DMS79 (cell line): ENCODE data around the gene PRUNE2.

ENCODE experiments used
- DNase-seq: peaks from one replicate; lab custom pipeline; 2025; lab: John Stamatoyannopoulos, UW

Gene PRUNE2

GRCh38 chr9:76620996-76621395 lies 284.9 kb downstream of the PRUNE2 start:
- no peak for DNase-seq

GRCh38 chr9:76620581-76620980 lies 285.3 kb downstream of the PRUNE2 start:
- DNase-seq: no peak

GRCh38 chr9:76619640-76620039 lies 286.3 kb downstream of the PRUNE2 start:
- DNase-seq: no peak

GRCh38 chr9:76619197-76619596 lies 286.7 kb downstream of the PRUNE2 start:
- no peak for DNase-seq

GRCh38 chr9:76618762-76619161 lies 287.2 kb downstream of the PRUNE2 start:
- DNase-seq: no peak

GRCh38 chr9:76617497-76618175 lies 288.3 kb downstream of the PRUNE2 start:
- no peak for DNase-seq

- no peak for DNase-seq
These were observed 289.1 kb downstream of the PRUNE2 start for GRCh38 chr9:76616780-76617179.

- DNase-seq: no peak
These were observed 290.7 kb downstream of the PRUNE2 start for GRCh38 chr9:76615177-76615603.

- no peak for DNase-seq
These were observed 291.9 kb downstream of the PRUNE2 start for GRCh38 chr9:76613974-76614373.

GRCh38 chr9:76613150-76613781 lies 292.6 kb downstream of the PRUNE2 start:
- DNase-seq: no peak

GRCh38 chr9:76610011-76610352 lies 295.9 kb downstream of the PRUNE2 start:
- no peak for DNase-seq

GRCh38 chr9:76609285-76610010 lies 296.5 kb downstream of the PRUNE2 start:
- DNase-seq: no peak

- no peak for DNase-seq
These were observed 297.2 kb downstream of the PRUNE2 start for GRCh38 chr9:76608575-76609273.

GRCh38 chr9:76607730-76608436 lies 298.0 kb downstream of the PRUNE2 start:
- no peak for DNase-seq

GRCh38 chr9:76605321-76605900 lies 300.5 kb downstream of the PRUNE2 start:
- no peak for DNase-seq

- DNase-seq: no peak
These were observed 301.9 kb downstream of the PRUNE2 start for GRCh38 chr9:76603931-76604570.

GRCh38 chr9:76603448-76603895 lies 302.4 kb downstream of the PRUNE2 start:
- DNase-seq: no peak

GRCh38 chr9:76602199-76602598 lies 303.7 kb downstream of the PRUNE2 start:
- DNase-seq: no peak

- peak; percentile 43 for DNase-seq
These were observed 305.8 kb downstream of the PRUNE2 start for GRCh38 chr9:76600007-76600615.

GRCh38 chr9:76598981-76599380 lies 306.9 kb downstream of the PRUNE2 start:
- DNase-seq: no peak

- no peak for DNase-seq
These were observed 310.3 kb downstream of the PRUNE2 start for GRCh38 chr9:76595645-76596044.
